Stimulated activated CD8-positive, alpha-beta memory T cell treated with anti-CD3 and anti-CD28 coated beads, Interleukin-12 subunit alpha, Interleukin-12 subunit beta, amount 100 ng/mL, for 4 hours (primary cell): ENCODE measurements around the gene YBX2.

Experiments used
- DNase-seq: peaks from one replicate; pipeline ENCODE4 v3.0.0-alpha.2; 2020; ENCODE audit warnings: low read depth

YBX2 gene

GRCh38 chr17:7296189-7296861 lies 1.9 kb upstream of the YBX2 start:
- peak; percentile 49 for DNase-seq

DNA sequence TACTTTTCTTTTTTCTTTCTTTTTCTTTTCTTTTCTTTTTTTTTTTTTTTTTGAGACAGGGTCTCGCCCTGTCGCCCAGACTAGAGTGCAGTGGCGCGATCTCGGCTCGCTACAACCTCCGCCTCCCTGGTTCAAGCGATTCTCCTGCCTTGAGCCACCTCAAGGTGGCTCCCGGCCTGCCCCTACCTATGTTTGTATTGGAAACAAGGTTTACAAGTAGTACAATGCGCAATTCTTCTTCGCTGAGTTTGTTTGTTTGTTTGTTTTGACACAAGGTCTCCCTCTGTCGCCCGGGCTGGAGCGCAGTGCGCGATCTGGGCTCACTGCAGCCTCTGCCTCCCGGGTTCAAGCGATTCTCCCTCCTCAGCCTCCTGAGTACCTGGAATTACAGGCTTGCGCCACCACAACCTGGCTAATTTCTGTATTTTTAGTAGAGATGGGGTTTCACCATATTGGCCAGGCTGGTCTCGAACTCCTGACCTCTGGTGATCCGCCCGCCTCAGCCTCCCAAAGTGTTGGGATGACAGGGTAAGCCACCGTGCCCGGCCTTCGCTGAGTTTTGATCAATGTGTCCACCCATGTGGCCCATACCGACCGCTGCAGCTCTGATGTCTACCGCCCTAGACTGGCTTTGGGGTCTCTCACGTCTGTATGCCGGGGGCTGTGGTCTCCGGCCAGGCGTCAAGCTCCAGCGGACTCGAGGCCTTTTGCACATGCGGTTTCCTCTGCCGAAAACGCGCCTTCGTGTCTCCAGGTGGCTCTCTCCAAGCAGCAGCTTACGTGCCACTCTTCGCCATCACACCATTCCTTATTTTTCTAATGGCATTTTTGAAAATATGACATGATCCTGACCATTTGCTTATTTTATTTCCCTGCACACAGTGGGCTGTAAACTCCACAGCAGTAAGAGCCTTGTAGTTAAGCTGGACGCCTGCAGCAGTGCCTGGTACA lies 1.1 kb upstream of the YBX2 start:
- no peak for DNase-seq

DNA sequence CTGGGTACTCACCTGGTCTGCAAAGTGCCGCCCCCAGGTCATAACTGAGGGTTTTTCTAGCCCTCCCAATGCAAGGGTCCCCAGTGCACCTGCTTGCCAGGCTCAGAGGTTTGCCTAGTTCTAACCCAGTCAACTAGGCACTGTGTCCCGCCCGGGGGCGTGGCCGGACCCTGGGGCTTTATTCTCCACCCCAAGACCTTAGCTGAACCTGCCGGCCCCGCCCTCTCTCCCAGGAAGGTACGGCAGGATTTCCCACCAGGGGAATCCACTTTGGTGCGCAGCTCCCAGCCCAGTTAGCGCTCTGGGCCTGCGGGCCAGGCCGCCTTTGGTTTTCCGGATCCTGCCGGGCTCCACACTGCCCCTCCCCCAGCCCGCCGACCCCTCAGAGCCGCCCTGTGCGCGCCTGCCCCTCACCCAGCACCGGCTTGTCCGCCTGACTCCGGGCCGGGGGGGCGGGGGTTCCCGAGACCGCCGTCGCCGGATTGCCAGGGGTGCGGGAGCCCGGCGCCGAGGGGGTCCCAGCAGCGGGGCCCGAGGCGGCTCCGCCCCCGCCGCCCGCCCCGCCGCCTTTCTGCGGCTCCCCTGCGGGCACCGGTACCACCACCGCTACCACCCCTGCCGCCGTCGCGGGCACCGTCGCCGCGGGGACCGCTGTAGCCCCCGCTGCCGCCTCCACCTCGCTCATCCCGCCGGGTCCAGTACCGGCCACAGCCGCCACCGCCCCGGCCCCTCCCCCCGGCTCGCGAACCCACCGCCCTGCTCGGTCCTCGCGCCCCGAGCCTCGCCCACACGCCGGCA lies 424 bp downstream of the YBX2 start:
- no peak for DNase-seq

GRCh38 chr17:7293159-7293558 lies 1.3 kb downstream of the YBX2 start:
- DNase-seq, result no peak

GRCh38 chr17:7292729-7293128 lies 1.7 kb downstream of the YBX2 start:
- no peak for DNase-seq

DNA sequence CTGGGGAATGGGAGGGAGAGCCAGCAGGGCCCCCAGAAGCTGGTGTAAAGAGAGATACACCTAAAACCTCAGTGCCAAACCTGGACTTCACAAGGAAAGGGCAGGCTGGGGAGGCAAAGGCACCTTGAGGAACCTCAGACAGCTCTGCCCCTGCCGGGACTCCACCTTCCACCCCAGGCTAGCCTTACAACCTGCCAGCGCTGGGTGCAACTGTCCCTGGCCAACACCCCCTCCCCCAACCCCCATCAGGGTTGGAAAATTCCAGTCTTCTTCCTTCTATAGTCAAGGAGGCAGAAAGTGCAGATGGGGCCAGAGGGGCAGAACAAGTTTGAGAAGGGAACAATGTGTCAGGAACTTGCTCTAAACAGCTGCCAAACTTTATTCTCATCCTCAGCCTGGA lies 2.2 kb downstream of the YBX2 start:
- DNase-seq, result no peak

- no peak for DNase-seq
These were observed 3.8 kb downstream of the YBX2 start for GRCh38 chr17:7290685-7291084.

- DNase-seq, result no peak
These were observed 4.3 kb downstream of the YBX2 start for GRCh38 chr17:7290166-7290565.

- DNase-seq, result no peak
These were observed 5.0 kb downstream of the YBX2 start for GRCh38 chr17:7289256-7290032.

- DNase-seq, result no peak
These were observed 8.8 kb downstream of the YBX2 start for GRCh38 chr17:7285679-7286078.

GRCh38 chr17:7284911-7285310 lies 9.5 kb downstream of the YBX2 start:
- no peak for DNase-seq

DNA sequence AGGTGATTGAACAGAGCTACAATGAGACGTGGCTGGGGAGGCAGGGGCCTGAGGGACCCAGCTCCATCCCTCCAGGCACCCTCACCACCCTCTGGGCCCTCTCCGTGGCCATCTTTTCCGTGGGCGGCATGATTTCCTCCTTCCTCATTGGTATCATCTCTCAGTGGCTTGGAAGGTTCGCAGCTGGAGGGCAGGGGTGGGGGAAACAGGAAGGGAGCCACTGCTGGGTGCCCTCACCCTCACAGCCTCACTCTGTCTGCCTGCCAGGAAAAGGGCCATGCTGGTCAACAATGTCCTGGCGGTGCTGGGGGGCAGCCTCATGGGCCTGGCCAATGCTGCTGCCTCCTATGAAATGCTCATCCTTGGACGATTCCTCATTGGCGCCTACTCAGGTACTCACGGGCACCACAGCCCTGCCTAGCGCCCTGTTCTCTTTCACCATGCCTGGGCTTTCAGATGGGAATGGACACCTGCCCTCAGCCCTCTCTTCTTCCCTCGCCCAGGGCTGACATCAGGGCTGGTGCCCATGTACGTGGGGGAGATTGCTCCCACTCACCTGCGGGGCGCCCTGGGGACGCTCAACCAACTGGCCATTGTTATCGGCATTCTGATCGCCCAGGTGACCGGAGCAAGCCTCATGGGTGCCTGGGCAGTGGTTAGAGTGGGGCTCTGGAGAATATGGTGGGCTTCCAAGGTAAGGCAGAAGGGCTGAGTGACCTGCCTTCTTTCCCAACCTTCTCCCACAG lies 10.8 kb downstream of the YBX2 start:
- DNase-seq, result no peak

DNA sequence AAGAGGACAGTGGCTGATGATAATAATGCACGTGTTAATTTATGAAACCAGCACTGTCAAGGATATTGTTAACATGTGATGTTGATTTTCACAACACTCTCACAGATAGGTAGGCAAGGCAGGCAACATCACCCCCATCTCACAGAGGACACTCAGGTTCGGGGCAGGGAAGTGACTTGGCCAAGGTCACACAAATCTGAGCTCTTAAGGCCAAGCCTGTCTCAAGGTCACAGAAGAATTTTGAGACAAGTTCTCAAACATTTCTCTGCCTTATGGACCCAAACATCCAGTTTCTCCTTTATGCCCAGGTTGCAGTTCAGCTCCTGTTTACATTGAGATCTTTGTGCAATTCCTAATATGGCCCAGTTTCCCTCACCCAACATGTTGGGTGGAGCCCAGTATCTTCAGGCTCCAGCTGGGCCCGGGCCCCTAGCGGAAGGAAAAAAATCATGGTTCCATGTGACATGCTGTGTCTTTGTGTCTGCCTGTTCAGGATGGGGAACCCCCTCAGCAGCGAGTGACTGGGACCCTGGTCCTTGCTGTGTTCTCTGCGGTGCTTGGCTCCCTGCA lies 11.6 kb downstream of the YBX2 start:
- DNase-seq, result no peak

DNA sequence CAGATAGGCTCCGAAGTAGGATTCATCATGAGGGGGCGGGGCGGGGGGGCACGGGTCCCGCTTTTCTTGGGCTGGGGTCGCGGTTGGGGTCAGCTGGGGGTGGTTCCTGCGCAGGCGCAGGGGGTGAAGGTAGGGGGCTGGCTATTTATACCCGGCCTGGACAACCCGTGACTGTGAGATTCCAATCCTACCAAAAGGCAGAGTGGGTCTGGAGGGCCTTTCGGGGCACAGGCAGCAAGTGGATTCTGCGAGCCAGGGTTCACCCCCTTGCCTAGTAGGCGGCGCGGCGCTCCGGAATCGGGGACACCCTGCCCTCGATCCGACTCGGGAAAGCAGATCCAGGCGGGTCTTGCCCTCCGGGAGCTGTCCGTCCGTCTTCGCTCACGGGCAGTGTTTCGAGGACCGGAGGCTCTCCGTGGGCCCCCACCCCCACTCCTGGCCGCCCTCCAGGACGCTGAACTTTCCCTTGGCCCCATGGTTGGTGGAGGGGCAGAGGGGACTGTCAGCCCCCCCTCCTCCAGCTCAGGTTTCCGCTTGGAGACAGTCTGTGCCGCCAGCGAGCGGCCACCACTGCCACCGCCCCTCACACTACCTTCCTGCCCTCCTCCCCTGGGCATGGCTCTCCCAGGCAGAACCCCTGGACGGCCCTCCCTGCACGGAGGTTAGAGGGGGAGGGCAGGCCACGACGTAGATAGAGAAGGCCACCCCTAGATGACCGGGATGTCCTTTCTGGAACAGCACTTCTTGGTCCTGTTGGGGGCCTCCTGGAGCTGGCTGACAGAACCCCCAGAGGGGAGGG lies 12.3 kb downstream of the YBX2 start:
- DNase-seq, result no peak

- peak; percentile 73 for DNase-seq
These were observed 13.1 kb downstream of the YBX2 start, which contains the start of gene SLC2A4 for GRCh38 chr17:7281074-7281952. SLC2A4 (plus strand) TSS chr17:7281718; CDS start chr17:7281935, 217 bp downstream.

DNA sequence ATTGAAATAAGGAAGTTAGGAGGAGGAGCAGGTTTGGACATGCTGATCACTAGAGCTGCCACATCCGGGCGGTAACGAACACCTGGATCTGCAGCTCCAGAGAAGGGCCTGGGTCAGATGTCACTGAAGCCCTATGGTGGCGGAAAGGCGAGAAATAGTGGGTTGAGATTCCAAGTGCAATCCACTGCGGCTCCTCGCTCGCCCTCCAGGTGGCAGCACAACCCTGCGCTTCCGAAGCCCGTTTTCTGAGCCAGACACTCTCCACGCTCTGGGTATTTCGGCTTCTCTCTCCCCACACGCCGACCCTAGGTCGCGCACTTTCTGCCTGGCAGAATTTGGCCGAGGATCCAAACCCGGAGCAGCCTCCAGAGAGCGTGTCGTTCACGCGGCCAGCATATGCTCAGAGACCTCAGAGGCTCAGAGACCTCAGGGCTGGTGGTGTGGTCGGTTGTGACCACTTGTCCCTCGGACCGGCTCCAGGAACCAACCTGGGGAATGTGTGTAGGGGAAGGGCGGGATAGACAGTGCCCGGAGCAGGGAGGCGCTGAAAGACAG lies 13.8 kb downstream of the YBX2 start:
- DNase-seq, result peak; percentile 72

DNA sequence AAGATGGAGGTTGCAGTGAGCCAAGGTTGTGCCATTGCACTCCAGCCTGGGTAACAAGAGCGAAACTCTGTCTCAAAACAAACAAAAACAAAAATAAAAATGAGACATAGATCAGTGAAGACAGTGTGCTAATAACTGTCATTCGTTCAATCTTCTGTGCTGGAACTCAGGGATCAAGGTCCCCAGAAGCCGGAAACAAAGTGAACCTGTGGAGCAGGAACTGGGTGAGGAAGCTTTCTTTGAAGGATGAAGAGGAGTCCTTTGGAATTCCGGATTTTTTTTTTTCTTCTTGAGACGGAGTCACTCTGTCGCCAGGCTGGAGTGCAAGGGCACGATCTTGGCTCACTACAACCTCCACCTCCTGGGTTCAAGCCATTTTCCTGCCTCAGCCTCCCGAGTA lies 15.0 kb downstream of the YBX2 start:
- DNase-seq, result no peak

GRCh38 chr17:7266784-7267183 lies 27.7 kb downstream of the YBX2 start:
- DNase-seq, result no peak

- DNase-seq, result no peak
These were observed 30.7 kb downstream of the YBX2 start for GRCh38 chr17:7263801-7264078.
